GM21723 (cell line): ENCODE data around the gene PLCG2.
"Not testable (repeated sequence)": the region's sequence is repeated elsewhere in the genome, so short reads cannot be mapped to it uniquely, and the experiment has no call there.

Source experiments
- ATAC-seq: cut with Tn5 transposase; IDR thresholded peaks from one replicate; pipeline ENCODE4 v1.9.1; 2021; ENCODE audit warnings: mild to moderate bottlenecking, moderate library complexity; ENCODE audit not compliant: unreplicated experiment

PLCG2 gene

DNA sequence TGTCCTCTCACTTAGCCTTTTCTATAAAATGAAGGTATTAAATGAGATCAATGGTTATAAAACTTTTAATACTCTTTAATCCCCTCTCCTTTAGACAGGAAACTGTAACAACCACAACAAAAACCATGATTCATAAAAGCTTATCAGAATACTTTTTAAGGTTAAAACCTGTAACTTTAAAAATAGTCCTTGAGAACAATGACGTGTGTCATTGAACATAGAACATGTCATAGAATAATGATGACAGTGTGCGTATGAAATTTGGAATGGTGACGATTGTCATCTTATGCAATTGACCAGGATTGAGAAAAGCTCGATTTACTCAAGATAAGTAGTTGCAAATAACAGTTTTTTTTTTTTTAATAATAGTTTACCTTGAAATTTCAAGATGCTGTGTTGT is 94.1 kb downstream of the PLCG2 start:
- ATAC-seq = no peak

DNA sequence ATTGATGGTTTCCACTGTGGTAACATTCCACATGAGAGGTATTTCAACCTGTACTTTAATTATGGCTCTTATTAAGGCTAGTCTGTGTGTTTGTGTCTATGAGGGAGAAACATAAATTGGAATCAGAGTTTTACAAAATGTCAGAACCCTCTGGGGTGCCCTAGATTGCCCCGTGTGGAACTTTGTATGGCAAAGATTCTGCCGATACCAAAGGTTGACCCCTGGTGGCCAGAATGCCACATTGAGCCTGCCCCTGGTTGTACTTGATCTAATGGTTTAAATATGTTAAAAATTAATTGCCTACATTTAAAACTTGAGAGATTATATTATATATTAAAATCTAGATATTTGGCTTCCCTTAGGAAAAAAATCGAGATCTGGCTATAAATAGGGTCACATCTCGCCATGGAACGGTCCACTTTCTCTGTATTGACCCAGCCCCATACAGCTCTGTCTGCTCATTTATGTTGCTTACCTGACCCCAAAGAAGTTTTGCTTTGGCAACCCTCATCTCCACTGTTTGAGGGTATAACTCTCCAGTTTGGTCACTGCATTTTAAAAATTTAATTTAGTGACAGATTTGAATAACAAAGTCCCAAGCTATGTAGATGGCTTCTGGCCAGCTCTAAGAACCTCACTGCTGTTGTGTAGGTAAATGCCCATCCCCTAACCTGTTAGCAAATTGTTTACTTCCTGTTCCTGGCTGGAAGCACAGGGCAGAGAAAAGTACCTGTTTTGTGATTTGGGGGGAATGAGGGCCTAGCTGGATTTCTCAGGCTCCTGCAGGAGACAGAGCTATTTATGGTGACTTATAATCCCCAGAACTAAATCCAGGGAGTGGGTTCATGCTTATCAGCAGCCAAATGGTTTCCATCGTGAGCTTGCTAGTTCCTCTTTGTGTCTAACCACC is 95.0 kb downstream of the PLCG2 start:
- ATAC-seq = no peak

DNA sequence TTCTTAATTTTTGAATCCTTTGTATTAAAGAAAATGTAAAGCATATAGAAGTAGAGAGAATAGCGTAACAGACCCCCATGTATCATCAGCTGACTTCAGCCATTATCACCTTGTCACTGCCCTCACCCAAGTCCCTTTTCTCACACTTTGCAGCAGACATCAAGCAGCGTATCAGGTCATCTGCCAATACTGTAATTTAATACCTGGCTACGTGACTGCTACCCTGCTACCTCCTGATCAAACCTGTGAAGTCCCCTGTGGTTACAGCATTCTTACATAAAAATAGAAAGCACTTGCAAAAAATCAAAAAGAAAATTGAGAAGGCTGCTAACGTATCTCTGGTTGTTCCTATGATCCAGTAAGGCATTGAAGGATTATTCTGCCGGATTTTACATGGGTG is 96.4 kb downstream of the PLCG2 start:
- ATAC-seq = no peak

DNA sequence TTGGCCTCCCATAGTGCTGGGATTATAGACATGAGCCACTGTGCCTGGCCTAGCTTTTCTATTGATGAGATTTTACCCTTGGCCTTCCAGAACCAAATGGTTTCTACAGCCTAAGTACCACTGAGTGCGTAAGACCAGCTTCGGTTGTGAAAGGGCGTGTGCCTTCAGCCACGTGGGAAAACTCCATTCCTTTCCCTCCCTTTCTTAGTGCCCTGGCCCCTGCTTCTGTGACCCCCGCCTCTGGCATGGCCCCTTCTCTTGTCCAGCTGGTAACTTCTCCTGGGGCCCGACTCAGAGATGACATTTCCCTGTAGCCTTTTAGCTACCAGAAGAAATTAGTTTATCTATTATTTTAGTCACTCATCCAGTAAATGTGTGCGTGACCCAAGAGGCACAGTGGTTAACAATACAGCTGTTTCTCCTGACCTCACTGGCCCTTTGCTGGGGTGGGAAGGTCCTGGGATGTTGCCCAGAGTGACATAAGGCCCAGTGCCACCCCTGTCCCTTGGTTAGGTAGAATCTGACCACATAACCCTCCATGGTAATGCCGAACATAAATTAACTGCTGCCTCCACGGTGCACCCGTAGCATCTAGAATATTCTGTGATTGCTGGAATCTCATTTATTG is 97.3 kb downstream of the PLCG2 start:
- ATAC-seq = no peak

DNA sequence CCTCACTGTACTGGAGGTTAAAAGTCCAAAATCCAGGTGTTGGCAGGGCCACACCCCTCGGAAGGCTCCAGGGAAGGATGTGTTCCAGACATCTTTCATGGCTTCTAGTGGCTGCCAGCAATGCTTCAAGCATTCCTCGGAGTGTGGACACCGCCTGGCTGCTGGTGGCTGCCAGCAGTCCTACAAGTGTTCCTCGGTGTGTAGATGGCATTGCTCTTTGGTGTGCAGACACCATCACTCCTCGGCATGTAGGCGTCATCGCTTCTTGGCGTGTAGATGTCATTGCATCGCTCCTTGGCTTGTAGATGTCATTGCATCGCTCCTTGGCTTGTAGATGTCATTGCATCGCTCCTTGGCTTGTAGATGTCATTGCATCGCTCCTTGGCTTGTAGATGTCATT is 98.4 kb downstream of the PLCG2 start:
- ATAC-seq = not testable (repeated sequence)

DNA sequence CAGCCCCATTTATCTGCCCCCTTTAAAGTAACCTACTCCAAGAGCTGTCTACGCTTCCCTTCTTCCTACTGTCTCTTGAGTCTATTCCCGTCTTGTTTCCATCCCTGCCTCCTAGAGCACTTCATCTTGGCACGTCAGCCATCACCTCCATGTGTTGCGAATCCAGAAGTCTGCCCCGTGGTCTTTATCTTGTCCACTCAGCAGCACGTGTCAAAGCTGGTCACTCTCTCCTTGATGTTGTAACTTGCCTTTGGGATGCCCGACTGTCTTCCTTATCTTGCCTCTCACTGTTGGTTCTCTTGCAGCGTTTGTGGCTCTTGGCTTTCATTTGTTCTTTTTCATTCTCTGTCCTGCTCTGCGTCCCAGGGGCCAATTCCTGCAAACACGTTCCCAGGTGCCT is 99.4 kb downstream of the PLCG2 start:
- ATAC-seq = no peak

GRCh38 chr16:81879625-81880024 is 100.5 kb downstream of the PLCG2 start:
- ATAC-seq = no peak

DNA sequence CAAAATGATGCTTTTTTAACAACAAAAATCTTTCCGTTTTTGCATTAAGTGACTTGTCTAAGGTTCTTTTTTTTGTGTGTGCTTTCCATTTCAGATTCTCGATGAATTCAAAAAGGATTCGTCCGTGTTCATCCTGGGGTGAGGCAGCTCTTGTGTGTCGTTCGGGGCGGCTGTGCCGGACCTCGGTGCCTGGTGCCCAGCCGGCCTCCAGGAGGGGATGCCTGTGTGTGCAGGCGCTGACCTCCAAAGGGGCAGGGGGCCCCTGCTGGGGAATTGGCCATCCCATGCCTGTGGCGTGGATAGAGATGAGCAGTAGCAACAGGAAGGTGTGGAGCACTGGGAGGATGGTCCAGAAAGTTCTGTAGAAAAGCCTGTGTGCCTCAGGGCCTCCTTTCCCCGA is 101.7 kb downstream of the PLCG2 start:
- ATAC-seq = no peak

DNA sequence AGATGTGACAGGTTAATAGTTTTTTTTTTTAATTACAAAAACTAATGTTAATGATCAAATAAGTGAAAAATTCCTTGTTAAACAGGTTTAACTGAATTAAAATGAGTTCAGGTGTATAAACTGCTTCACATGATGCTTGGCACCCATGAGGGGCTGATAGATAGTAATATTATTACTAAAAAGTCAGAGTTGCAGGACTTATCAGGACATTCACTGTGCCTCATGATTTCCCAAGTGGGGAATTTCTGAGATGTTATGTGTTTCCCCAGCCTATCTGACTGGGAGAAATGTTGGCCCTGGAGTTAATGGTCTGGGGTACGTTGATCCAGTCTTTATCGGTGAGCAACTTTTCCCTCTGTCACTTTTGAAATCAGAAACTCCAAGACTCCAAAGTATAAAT is 102.1 kb downstream of the PLCG2 start:
- no peak for ATAC-seq

- no peak for ATAC-seq
Measured at GRCh38 chr16:81882559-81882958, 103.5 kb downstream of the PLCG2 start.

GRCh38 chr16:81883235-81883634 is 104.1 kb downstream of the PLCG2 start:
- ATAC-seq = no peak

DNA sequence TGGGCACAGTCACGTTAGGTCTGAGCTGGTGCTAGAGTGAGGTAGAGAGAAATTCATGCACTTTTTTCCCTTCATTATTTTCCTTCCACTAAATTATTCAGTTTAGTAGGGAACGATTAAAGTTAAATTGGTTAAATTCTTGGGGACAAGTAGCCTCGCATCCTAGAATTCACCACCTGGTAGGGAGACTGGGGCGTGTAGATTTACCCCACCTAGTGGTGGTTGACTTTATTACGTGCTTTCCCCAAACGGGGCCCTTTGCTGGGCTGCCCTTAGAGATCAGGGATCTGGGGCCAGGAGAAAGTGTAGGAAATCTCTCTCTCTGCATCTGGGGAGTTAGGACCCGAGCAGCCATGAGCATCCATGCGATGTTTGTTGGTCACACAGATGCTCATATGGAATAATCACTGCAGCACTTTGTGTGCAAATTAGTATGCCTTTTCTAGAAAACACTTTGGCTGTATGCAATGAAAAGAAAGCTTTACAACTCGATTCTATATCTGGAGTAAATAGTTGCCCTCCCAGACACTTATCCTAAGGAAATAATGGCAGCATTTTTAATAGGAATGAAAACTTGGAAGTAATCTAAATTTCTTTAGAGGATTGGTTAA is 107.0 kb downstream of the PLCG2 start:
- ATAC-seq = no peak

- ATAC-seq = no peak
Measured at GRCh38 chr16:81888520-81889394, 109.7 kb downstream of the PLCG2 start.

DNA sequence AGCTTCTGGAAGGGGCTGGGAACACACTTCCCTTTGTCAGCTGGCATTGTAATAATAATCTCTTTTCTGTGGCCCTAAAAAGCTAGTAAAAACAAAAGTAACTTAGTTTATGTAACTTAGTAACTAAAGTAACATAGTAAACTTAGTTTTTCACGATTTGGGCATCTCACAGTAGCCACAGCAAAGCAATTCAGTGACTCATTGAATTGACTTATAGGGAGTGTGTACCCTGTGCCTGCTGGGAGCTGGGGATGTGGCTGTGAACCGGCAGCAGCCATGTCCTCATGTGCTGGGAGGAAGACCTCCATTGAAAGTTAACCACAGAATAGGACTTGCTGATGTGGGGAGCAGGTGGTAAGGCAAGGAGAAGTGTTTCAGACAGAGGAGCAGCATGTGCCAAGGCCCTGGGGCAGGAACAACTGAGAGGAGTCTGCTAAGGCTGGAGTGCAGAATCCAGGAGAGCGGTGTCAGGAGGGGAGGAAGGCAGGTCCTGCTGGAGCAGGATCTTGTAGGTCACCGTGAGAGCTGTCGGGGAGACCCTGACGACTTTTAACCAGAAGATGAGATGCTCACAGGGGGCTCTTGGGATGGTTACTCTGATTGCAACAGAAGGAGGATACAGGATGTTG is 112.8 kb downstream of the PLCG2 start:
- ATAC-seq = no peak

- ATAC-seq = no peak
Measured at GRCh38 chr16:81894592-81894991, 115.5 kb downstream of the PLCG2 start.

GRCh38 chr16:81896902-81897301 is 117.8 kb downstream of the PLCG2 start:
- ATAC-seq = no peak

DNA sequence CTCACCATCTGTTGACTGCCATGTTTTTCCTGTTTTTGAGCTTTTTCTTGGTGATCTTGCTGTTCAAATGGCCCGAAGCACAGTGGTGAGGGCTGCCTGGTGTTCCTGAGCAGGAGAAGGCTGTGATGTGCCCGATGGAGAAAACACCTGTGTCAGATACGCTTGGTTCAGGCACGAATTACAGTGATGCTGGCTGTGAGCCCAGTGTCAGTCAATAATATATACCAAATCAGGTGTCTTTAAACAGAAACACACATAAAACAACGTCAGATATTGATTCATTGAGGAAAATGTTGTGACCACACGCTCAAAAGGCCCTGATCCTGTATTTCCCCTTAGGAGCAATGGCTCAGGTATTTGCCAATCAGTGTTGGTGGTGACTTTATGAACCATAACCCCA is 120.5 kb downstream of the PLCG2 start:
- ATAC-seq = no peak

DNA sequence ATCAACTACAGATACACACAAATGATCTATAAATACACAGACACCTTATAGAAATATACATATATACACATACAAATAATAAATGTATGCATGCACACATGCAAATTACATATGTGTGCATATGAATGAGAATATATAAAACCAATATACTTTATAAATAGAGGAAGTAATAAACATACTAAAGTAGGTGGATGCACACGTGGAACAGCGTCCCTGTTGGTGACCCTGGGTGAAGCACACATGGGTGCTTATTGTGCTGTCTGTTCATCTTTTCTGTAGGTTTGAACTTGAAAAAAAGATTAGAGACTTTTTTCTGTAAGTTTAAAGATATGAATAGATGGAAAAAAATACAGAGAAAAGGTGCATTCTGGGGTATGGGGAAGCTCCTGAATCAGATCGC is 120.9 kb downstream of the PLCG2 start:
- ATAC-seq = no peak

DNA sequence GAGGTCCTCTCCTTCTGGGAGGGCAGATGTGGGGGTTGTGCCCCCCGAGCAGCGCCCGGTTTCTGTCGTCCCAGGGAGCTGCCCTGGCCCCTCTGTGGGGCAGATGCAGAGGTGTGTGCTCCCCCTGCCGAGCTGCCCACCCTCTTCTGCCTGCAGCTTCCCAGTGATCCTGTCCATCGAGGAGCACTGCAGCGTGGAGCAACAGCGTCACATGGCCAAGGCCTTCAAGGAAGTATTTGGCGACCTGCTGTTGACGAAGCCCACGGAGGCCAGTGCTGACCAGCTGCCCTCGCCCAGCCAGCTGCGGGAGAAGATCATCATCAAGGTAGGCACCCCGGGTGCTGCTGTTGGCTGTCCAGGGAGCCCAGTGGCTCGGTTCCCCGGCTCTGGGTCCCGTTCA is 121.4 kb downstream of the PLCG2 start:
- no peak for ATAC-seq

GRCh38 chr16:81901484-81901883 is 122.4 kb downstream of the PLCG2 start:
- ATAC-seq = no peak

DNA sequence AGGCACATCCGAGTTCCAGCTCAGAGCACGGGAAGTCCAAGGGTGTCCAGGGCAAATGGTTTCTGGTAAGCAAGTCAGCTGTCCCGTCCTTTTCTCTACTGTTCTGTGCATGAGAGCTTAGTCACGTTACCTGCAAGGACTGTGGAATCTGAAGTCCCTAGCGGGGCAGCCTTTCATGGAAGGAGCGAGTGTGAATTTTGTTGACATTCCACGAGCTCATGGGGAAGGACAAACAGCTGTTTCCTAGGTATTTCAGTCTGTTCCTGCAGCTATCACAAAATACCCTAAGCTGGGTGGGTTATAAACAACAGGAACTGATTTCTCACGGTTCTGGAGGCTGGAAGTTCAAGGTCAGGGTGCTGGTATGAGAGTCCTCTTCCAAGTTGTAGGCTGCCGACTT is 122.9 kb downstream of the PLCG2 start:
- no peak for ATAC-seq
